Measurements from ENCODE around the gene EIF2S1.

The EIF2S1 gene

DNA sequence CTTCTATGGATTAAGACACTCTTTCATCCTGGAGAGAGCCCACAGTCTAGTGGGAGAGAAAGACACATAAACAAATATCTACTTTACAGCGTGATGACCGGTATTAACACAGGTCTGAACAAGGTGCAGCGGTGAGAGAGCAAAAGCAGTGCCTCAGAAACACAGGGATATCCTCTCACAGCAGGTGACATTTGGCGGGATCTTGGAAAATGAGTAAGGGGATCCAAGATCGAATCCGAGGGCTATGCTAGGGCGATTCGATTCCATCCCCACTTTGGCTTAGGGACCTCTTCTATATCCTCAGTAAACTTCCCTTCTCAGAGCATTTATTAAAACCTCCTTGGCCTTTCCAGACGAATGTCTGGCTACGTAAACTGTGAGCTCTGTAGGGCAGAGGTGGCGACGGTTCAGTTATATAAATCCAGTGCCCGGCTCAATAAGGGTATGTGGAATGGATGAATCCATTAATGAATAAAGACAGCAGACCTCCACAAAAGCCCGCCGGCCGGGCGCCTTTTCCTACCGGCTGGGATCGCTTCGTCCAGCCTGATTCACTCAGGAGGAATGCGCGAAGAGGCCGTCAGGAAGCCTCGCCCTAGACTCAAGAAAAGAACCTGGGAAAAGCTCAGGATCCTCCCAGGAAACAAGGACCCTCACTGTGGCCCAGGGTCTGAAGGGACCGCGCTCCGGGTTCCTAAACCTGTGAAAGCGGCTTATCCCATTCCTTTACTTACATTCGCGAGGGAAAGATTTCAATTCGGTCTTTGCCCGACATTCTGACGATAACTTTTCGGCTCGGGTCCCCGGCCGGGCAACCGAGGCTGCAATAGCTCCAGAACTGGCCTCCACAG lies 979 bp upstream of the EIF2S1 start:
- H3K27me3 Mint-ChIP-seq = no peaks in the 10 kb centered on the region
- H3K4me1 Mint-ChIP-seq = peaks cover 66% of the 10 kb centered on the region
- H3K27ac Mint-ChIP-seq = peak overlapping the region; percentile 100
- peaks cover 12% of the 10 kb centered on the region for H3K36me3 Mint-ChIP-seq
- H3K4me3 Mint-ChIP-seq = peak overlapping the region; percentile 99
- H3K9me3 Mint-ChIP-seq = no peaks in the 10 kb centered on the region

DNA sequence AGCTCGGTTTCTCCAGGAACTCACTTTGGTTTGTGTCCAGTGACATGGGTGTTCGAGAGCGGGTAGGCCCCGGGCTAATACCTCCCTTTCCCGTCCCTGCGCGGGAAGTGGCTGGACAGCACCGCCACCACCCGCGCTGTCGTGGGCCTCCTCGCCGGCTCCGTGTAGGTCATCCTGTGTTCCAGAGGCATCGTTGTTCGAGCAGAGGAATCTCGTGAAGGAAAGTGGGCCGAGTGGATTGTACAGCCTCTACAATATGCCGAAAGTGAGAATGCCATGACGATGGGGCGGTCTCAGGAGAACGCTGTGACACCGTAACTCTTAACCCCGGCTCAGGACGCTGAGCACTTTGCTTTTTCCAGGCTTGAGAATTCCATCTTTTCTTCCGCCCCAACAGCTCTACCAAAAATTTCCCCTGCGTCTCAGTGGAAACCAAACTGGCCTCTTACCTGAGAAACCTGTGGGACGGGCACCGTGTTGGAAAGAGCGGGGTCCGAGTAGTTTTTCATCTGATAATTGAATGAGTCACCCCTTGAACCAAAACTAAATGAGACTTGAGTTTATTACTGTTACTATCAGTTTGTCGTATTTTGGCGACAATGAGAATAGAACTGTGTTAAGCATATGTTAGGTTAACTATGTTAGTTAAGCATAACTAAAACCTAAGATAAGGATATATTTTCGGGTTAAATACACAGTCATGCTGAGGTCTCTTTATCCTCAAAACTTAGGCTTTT lies 510 bp downstream of the EIF2S1 start:
- peaks cover 15% of the 10 kb centered on the region for H3K36me3 Mint-ChIP-seq
- peak overlapping the region; percentile 100 for H3K27ac Mint-ChIP-seq
- H3K4me3 Mint-ChIP-seq = peak overlapping the region; percentile 99
- H3K4me1 Mint-ChIP-seq = peaks cover 74% of the 10 kb centered on the region
- no peaks in the 10 kb centered on the region for H3K27me3 Mint-ChIP-seq
- no peaks in the 10 kb centered on the region for H3K9me3 Mint-ChIP-seq

DNA sequence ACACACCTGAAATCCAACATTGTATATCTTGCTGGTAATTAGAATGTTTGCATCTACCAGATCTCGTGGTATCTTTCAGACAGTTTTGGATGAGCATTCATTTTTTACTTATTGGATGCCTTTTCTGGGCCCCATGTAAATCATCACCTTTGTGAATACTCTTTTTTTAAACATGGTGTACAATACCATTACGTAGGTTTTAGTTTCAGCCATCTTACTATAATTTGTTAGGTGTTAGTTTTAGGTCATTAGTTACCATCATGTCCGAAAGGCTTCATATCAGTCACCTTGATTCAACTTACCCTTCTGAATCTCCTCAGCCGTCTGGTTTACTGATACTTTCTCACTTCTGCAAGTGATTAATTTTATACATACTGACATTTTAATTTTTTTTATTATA lies 5.3 kb downstream of the EIF2S1 start:
- H3K4me1 Mint-ChIP-seq = peaks cover 81% of the 10 kb centered on the region
- no peaks in the 10 kb centered on the region for H3K9me3 Mint-ChIP-seq
- H3K27ac Mint-ChIP-seq = no peak overlapping the region
- H3K36me3 Mint-ChIP-seq = peaks cover 25% of the 10 kb centered on the region
- H3K27me3 Mint-ChIP-seq = no peaks in the 10 kb centered on the region
- H3K4me3 Mint-ChIP-seq = no peak overlapping the region

- Mint-ChIP-seq H3K4me1 (peaks cover 71% of the 10 kb centered on the region), H3K4me3 (peak overlapping the region; percentile 33), H3K27ac (peak overlapping the region; percentile 35), H3K9me3 (no peaks in the 10 kb centered on the region), H3K36me3 (peaks cover 25% of the 10 kb centered on the region), H3K27me3 (no peaks in the 10 kb centered on the region)
Observed at GRCh38 chr14:67370830-67371229, 10.7 kb downstream of the EIF2S1 start.

- Mint-ChIP-seq H3K9me3 (no peaks in the 10 kb centered on the region), H3K36me3 (peaks cover 23% of the 10 kb centered on the region), H3K27ac (no peak overlapping the region), H3K4me3 (no peak overlapping the region), H3K27me3 (no peaks in the 10 kb centered on the region), H3K4me1 (peaks cover 67% of the 10 kb centered on the region)
Observed at GRCh38 chr14:67371247-67372148, 11.4 kb downstream of the EIF2S1 start.

DNA sequence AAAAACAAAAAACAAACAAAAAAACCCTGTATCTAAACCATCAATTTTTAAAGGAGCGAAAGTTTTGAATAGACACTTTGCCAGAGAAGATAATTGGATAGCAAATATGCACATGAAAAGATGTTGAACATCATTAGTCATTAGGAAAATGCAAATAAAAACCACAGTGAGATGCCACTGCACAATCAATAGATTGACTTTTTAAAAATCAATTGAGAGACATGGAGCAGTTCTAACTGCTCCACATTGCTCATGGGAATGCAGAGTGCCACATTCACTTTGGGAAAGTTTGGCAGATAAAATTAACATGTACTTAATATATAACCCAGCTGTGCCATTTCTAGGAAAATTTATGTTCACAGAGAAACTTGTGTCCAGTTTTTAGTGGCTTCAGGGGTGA lies 12.7 kb downstream of the EIF2S1 start:
- Mint-ChIP-seq H3K4me3 (peak overlapping the region; percentile 41), H3K4me1 (peaks cover 66% of the 10 kb centered on the region), H3K9me3 (no peaks in the 10 kb centered on the region), H3K27ac (peak overlapping the region; percentile 90), H3K36me3 (peaks cover 26% of the 10 kb centered on the region), H3K27me3 (no peaks in the 10 kb centered on the region)

- Mint-ChIP-seq H3K27ac (peak overlapping the region; percentile 90), H3K36me3 (peaks cover 25% of the 10 kb centered on the region), H3K27me3 (no peaks in the 10 kb centered on the region), H3K9me3 (no peaks in the 10 kb centered on the region), H3K4me1 (peaks cover 62% of the 10 kb centered on the region), H3K4me3 (peak overlapping the region; percentile 41)
Observed at GRCh38 chr14:67373347-67373746, 13.2 kb downstream of the EIF2S1 start.

DNA sequence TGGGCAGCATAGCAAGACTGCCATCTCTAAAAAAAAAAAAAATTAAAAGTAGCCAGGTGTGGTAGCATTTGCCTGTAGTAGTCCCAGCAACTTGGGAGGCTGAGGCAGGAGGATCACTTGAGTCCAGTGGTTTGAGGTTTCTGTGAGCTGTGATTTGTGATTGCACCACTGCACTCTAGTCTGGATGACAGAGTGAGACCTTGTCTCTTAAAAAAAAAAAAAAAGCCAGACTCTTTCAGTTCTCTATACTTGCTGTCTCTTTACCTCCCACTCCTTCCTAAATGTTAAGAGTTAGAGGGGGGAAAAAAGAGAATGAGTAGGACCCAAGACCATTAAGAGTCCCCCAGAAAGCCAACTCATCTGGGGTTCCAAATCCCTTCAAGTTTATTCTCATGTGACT lies 17.8 kb downstream of the EIF2S1 start:
- Mint-ChIP-seq H3K9me3 (no peaks in the 10 kb centered on the region), H3K4me3 (no peak overlapping the region), H3K36me3 (peaks cover 29% of the 10 kb centered on the region), H3K4me1 (peaks cover 30% of the 10 kb centered on the region), H3K27ac (no peak overlapping the region), H3K27me3 (no peaks in the 10 kb centered on the region)

GRCh38 chr14:67385120-67385519 lies 25.0 kb downstream of the EIF2S1 start:
- H3K9me3 Mint-ChIP-seq = no peaks in the 10 kb centered on the region
- no peaks in the 10 kb centered on the region for H3K27me3 Mint-ChIP-seq
- H3K27ac Mint-ChIP-seq = no peak overlapping the region
- H3K4me3 Mint-ChIP-seq = no peak overlapping the region
- H3K4me1 Mint-ChIP-seq = no peaks in the 10 kb centered on the region
- peaks cover 19% of the 10 kb centered on the region for H3K36me3 Mint-ChIP-seq

GRCh38 chr14:67385618-67386017 lies 25.5 kb downstream of the EIF2S1 start:
- H3K27ac Mint-ChIP-seq = no peak overlapping the region
- H3K4me3 Mint-ChIP-seq = no peak overlapping the region
- H3K4me1 Mint-ChIP-seq = no peaks in the 10 kb centered on the region
- H3K36me3 Mint-ChIP-seq = peaks cover 18% of the 10 kb centered on the region
- H3K27me3 Mint-ChIP-seq = no peaks in the 10 kb centered on the region
- H3K9me3 Mint-ChIP-seq = no peaks in the 10 kb centered on the region

- Mint-ChIP-seq H3K27ac (no peak overlapping the region), H3K27me3 (no peaks in the 10 kb centered on the region), H3K9me3 (no peaks in the 10 kb centered on the region), H3K36me3 (peaks cover 18% of the 10 kb centered on the region), H3K4me3 (no peak overlapping the region), H3K4me1 (peaks cover 4% of the 10 kb centered on the region)
Observed at GRCh38 chr14:67387195-67387594, 27.1 kb downstream of the EIF2S1 start.

GRCh38 chr14:67389275-67389674 lies 29.1 kb downstream of the EIF2S1 start:
- H3K27me3 Mint-ChIP-seq = no peaks in the 10 kb centered on the region
- H3K27ac Mint-ChIP-seq = no peak overlapping the region
- peaks cover 4% of the 10 kb centered on the region for H3K4me1 Mint-ChIP-seq
- H3K36me3 Mint-ChIP-seq = peaks cover 10% of the 10 kb centered on the region
- no peaks in the 10 kb centered on the region for H3K9me3 Mint-ChIP-seq
- H3K4me3 Mint-ChIP-seq = no peak overlapping the region

GRCh38 chr14:67389811-67390534 lies 29.8 kb downstream of the EIF2S1 start:
- H3K27me3 Mint-ChIP-seq = no peaks in the 10 kb centered on the region
- peaks cover 4% of the 10 kb centered on the region for H3K4me1 Mint-ChIP-seq
- H3K9me3 Mint-ChIP-seq = no peaks in the 10 kb centered on the region
- H3K36me3 Mint-ChIP-seq = peaks cover 5% of the 10 kb centered on the region
- H3K4me3 Mint-ChIP-seq = no peak overlapping the region
- H3K27ac Mint-ChIP-seq = no peak overlapping the region

DNA sequence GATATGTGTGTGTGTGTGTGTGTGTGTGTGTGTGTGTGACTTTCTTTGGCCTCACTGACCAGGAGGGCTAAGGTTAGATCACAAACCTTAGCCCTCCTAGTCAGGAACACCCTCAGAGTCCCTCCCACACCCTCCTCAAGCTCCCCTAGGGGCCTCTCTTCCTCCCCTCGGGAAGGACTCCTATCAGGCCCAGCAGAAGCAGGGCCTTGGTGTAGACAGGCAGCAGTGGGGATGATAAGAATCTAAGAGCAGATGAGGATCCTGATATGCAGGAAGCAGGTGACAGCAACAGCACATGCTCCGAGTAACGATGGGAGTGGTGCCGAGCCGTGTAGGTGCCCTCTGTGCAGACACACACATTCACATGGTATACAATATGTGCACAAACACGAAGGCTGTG lies 31.1 kb downstream of the EIF2S1 start:
- Mint-ChIP-seq H3K27ac (no peak overlapping the region), H3K9me3 (no peaks in the 10 kb centered on the region), H3K4me1 (peaks cover 4% of the 10 kb centered on the region), H3K4me3 (no peak overlapping the region), H3K36me3 (peaks cover 1% of the 10 kb centered on the region), H3K27me3 (no peaks in the 10 kb centered on the region)

- no peak overlapping the region for H3K27ac Mint-ChIP-seq
Observed at GRCh38 chr14:67392123-67392522, 32.0 kb downstream of the EIF2S1 start.

More at GRCh38 chr14:67392123-67392522, 32.0 kb downstream of the EIF2S1 start:
- H3K36me3 Mint-ChIP-seq = peaks cover 1% of the 10 kb centered on the region
- no peaks in the 10 kb centered on the region for H3K27me3 Mint-ChIP-seq
- peaks cover 4% of the 10 kb centered on the region for H3K4me1 Mint-ChIP-seq
- no peak overlapping the region for H3K4me3 Mint-ChIP-seq
- H3K9me3 Mint-ChIP-seq = no peaks in the 10 kb centered on the region

Measured in activated naive CD4-positive, alpha-beta T cell treated with anti-CD3 and anti-CD28 coated beads, Interleukin-2, amount 50 U/mL, for 24 hours (primary cell).